Coronary artery (tissue), 2 donors: ENCODE results near the gene LAMB3.

Source experiments
- DNase-seq: peaks from one replicate; pipeline ENCODE4 v3.0.0-alpha.2; 2017; ENCODE audit warnings: low spot score
- H3K27ac ChIP-seq, 2 donors: fragments of 200-600 bp; sonication (generic); one replicate each; pipeline ENCODE4 v1.5.1; 2016 to 2019
- H3K4me3 ChIP-seq: fragments of 200-600 bp; sonication (generic); 2 replicates; pipeline ENCODE4 v1.5.1; 2016; ENCODE audit warnings: mild to moderate bottlenecking, moderate library complexity
- CTCF ChIP-seq: fragments of 200-600 bp; sonication (generic); IDR thresholded peaks from one replicate; pipeline ENCODE4 v1.5.1; 2019; ENCODE audit warnings: antibody characterized with exemption

The LAMB3 gene

GRCh38 chr1:209674957-209675564 is 22.8 kb upstream of the LAMB3 start, which contains the start of gene G0S2:
G0S2 (plus strand) TSS chr1:209675412; CDS start chr1:209675685, 273 bp downstream.
- no peak for TF ChIP-seq CTCF
- Histone ChIP-seq H3K27ac (peak within 1 kb of the TSS in 1 of 2 donors; percentile 32), H3K4me3 (peak within 1 kb of the TSS; percentile 68)
- DNase-seq = no peak

GRCh38 chr1:209673631-209674417 is 21.6 kb upstream of the LAMB3 start:
- Histone ChIP-seq H3K27ac (peak overlapping the region in 1 of 2 donors; percentile 32), H3K4me3 (no peak overlapping the region)
- TF ChIP-seq CTCF = no peak
- DNase-seq = no peak

GRCh38 chr1:209672705-209673630 is 20.7 kb upstream of the LAMB3 start:
- Histone ChIP-seq H3K27ac (peak overlapping the region in 1 of 2 donors; percentile 32), H3K4me3 (no peak overlapping the region)
- no peak for TF ChIP-seq CTCF
- DNase-seq = no peak

- H3K4me3 ChIP-seq = no peak overlapping the region
- no peak overlapping the region for H3K27ac ChIP-seq
- no peak for TF ChIP-seq CTCF
- no peak for DNase-seq
Observed at GRCh38 chr1:209670441-209671082, 18.3 kb upstream of the LAMB3 start.

GRCh38 chr1:209667708-209668107 is 15.5 kb upstream of the LAMB3 start:
- TF ChIP-seq CTCF = no peak
- no peak overlapping the region for H3K27ac ChIP-seq
- H3K4me3 ChIP-seq = no peak overlapping the region
- DNase-seq = no peak

GRCh38 chr1:209667103-209667502 is 14.9 kb upstream of the LAMB3 start:
- H3K27ac ChIP-seq = no peak overlapping the region
- no peak for TF ChIP-seq CTCF
- H3K4me3 ChIP-seq = no peak overlapping the region
- no peak for DNase-seq
